Activated CD8-positive, alpha-beta T cell treated with anti-CD3 and anti-CD28 coated beads for 36 hours (primary cell): ENCODE data around the gene INO80B. TPM values are rescaled to one million over a fixed set of nuclear protein-coding genes. Genes with fewer than 3 reads are reported as not detected.

Experiments used
- ATAC-seq: fragments of 200-7000 bp; cut with Tn5 transposase; one replicate; pipeline ENCODE4 v1.10.0; 2021; ENCODE audit warnings: mild to moderate bottlenecking, moderate library complexity
- CTCF ChIA-PET: fragments of 350-600 bp; sonication (Branson Sonifier 250); formaldehyde crosslinking; loops from one replicate; lab custom pipeline; 2021; ENCODE audit warnings: antibody characterized with exemption; lab: Charles Lee
- POLR2A ChIA-PET: fragments of 350-600 bp; sonication (Branson Sonifier 250); formaldehyde crosslinking; loops from one replicate; lab custom pipeline; 2021; ENCODE audit warnings: antibody characterized with exemption; lab: Charles Lee
- DNase-seq: peaks from one replicate; pipeline ENCODE4 v3.0.0-alpha.2; 2020
- H3K27ac Mint-ChIP-seq: one replicate; pipeline ENCODE4 v1.8.0; 2021; ENCODE audit warnings: mild to moderate bottlenecking, mixed read lengths
- H3K27me3 Mint-ChIP-seq: one replicate; pipeline ENCODE4 v1.8.0; 2021; ENCODE audit warnings: mixed read lengths
- H3K36me3 Mint-ChIP-seq: one replicate; pipeline ENCODE4 v1.8.0; 2021; ENCODE audit warnings: low read depth, mixed read lengths
- H3K4me1 Mint-ChIP-seq: one replicate; pipeline ENCODE4 v1.8.0; 2021; ENCODE audit warnings: low read depth, mixed read lengths
- H3K4me3 Mint-ChIP-seq: one replicate; pipeline ENCODE4 v1.8.0; 2021; ENCODE audit warnings: mild to moderate bottlenecking, moderate library complexity, mixed read lengths
- H3K9me3 Mint-ChIP-seq: one replicate; pipeline ENCODE4 v1.8.0; 2021; ENCODE audit warnings: mixed read lengths
- intact Hi-C: fragments of 100-400 bp; cut with micrococcal nuclease; formaldehyde crosslinking; loops from one replicate; pipeline ENCODE4 v1.10.0; 2022
- total RNA-seq, 2 experiments: library from RNA; stranded (reverse); gene quantifications; one replicate each; pipeline ENCODE4 v1.2.3, GENCODE V29; 2021
- TF ChIP-seq, protein P1 (sequence below): fragments of 200-600 bp; IDR thresholded peaks from one replicate; pipeline ENCODE4 v1.8.0; 2022; ENCODE audit warnings: antibody characterized with exemption, mild to moderate bottlenecking

Gene INO80B
- total RNA-seq, 2 experiments from 2014 or later: 23.9 to 24.2 TPM

DNA sequence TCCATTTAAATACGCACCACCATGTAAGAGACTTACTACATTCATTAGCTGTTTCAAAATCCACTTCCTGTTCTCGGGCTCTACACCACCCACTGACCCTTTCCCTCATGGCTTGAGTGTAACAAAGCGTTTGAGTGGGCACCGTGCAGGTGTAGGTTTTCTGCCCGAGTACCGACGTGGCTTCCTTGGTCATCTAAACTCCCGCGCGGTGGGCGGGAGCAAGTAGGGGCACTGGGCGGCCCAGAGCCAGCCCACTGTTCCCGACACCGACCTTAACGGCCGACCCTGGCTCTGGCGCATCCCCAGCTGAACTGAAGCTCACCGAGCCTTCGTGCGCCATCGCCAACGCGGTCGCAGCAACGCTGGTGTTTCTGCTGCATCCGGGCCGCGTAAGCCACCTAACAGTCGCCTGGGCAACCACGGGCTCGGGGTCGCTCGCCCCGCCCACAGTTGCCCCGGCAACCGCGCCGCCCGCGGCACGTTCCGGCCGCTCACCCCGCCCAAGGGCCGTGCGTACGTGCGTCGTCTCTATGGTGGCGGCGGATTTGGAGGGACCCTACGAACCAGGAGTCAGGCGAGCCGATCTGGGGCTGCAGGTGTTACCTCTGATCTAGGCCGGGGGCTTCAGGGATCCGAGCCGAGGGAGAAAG lies 33.5 kb upstream of the INO80B start, which contains the start of the genes C2orf81 and WDR54:
Gene C2orf81, minus strand, starts transcription at position 399 of the 650 bp plus-strand sequence. Its CDS starts 59 bp downstream, at position 340.
Gene WDR54, plus strand, starts transcription at position 510 of the 650 bp plus-strand sequence. CDS start 424 bp downstream, outside the sequence.
- no peaks in the 10 kb centered on the region for H3K9me3 Mint-ChIP-seq
- ATAC-seq (peak; percentile 94), DNase-seq (peak; percentile 97)
- peaks cover 20% of the 10 kb centered on the region for H3K36me3 Mint-ChIP-seq
- TF ChIP-seq, protein P1, sequence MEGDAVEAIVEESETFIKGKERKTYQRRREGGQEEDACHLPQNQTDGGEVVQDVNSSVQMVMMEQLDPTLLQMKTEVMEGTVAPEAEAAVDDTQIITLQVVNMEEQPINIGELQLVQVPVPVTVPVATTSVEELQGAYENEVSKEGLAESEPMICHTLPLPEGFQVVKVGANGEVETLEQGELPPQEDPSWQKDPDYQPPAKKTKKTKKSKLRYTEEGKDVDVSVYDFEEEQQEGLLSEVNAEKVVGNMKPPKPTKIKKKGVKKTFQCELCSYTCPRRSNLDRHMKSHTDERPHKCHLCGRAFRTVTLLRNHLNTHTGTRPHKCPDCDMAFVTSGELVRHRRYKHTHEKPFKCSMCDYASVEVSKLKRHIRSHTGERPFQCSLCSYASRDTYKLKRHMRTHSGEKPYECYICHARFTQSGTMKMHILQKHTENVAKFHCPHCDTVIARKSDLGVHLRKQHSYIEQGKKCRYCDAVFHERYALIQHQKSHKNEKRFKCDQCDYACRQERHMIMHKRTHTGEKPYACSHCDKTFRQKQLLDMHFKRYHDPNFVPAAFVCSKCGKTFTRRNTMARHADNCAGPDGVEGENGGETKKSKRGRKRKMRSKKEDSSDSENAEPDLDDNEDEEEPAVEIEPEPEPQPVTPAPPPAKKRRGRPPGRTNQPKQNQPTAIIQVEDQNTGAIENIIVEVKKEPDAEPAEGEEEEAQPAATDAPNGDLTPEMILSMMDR: no peak
- CTCF ChIA-PET: interaction anchor here (0.7 to 1.7 kb wide), 7 partner anchors 10 to 110 kb away, joined by 3 to 6 read pairs (median 3); no protein-coding TSS in a partner anchor
- no peaks in the 10 kb centered on the region for H3K27me3 Mint-ChIP-seq
- intact Hi-C loops: no loop called here
- H3K4me3 Mint-ChIP-seq: peak within 1 kb of the TSS; percentile 97
- POLR2A ChIA-PET: interaction anchor here (0.6 to 2.9 kb wide), 11 partner anchors 10 to 686 kb away, joined by 3 to 25 read pairs (median 3); partner anchors contain the start of genes AUP1, INO80B, MRPL53 and WBP1
- peaks cover 18% of the 10 kb centered on the region for H3K4me1 Mint-ChIP-seq
- H3K27ac Mint-ChIP-seq: peak within 1 kb of the TSS; percentile 97

DNA sequence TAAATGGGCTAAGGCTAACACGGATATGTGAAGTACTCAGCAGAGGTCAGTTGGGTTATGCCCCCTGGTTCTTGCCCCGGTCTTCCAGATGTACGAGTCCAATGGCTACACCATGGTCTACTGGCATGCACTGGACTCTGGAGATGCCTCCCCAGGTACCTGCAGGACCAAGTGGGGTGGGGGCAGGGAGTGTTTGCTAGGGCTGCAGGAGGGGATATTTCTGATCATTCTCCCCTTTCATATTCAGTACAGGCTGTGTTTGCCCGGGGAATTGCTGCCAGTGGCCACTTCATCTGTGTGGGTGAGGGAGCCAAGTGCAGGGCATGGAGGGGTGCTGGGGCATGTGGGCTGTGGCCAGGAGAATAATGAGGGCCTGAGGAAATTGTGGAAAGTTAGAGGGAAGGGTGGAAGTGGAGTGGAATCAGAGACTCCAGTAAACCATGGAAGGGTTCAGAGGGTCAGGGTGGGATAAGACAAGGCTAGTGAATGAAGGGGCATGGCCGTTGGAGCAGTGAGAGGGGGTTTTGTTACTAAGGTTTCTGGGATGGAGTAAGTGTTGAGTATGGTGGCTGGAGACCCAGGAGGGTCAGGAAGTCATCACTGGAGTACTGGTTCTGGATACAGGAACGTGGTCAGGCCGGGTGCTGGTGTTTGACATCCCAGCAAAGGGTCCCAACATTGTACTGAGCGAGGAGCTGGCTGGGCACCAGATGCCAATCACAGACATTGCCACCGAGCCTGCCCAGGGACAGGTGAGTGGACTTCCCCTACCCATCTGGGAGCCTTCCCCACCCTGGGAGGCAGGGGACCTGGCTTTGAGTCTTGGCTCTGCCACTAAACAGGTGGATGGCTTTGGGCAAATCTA lies 31.4 kb upstream of the INO80B start:
- TF ChIP-seq, protein P1: no peak
- ATAC-seq (no peak), DNase-seq (no peak)
- Mint-ChIP-seq H3K9me3 (no peaks in the 10 kb centered on the region), H3K36me3 (peaks cover 20% of the 10 kb centered on the region), H3K4me1 (peaks cover 18% of the 10 kb centered on the region), H3K27me3 (no peaks in the 10 kb centered on the region), H3K4me3 (peak overlapping the region; percentile 97), H3K27ac (no peak overlapping the region)
- intact Hi-C loops: no loop called here
- ChIA-PET CTCF (interaction anchor here (0.7 to 1.0 kb wide), 2 partner anchors 8 to 32 kb away, joined by 3 to 4 read pairs; no protein-coding TSS in a partner anchor), POLR2A (interaction anchor here (0.6 to 1.1 kb wide), 2 partner anchors 31 to 203 kb away, joined by 3 to 5 read pairs; partner anchors contain the start of gene INO80B)

DNA sequence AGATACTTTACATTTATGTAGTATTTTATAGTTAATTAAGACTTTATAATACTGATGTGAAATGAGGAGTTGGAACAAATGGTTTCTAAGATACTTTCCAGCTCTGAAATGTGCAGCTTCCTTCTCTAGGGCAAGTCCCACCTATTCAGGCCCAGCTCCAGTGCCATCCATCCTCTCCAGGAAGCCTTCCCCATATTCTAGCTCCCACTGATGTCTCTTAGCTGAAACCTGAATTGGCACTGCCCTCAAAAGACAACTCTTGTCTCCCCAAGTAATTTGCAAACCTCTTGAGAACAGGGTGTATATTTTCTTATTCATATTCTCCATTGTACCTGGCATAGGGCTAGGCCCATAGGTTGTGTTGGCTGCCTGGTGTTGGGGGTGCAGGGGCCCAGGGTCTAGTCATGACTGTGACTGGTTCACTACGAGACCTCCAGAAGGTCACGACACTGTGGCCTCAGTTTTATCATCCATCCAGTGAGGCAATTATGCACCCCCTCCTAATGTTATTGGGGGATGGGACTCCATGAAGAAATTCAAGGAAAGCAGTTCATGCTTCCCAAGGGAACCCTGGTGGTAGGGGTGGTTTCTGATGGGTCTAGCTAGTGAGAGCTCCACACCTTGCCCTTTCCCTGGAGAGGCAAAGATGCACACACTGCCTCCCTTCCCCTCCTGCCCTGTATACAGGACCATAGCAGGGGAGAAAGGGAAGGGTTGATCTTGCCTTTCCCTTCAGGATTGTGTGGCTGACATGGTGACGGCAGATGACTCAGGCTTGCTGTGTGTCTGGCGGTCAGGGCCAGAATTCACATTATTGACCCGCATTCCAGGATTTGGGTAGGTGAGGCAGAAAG lies 30.5 kb upstream of the INO80B start:
- intact Hi-C loops: no loop called here
- TF ChIP-seq, protein P1: no peak
- no peaks in the 10 kb centered on the region for H3K27me3 Mint-ChIP-seq
- ChIA-PET POLR2A (interaction anchor here (0.6 to 1.1 kb wide), 2 partner anchors 30 to 204 kb away, joined by 3 to 5 read pairs; partner anchors contain the start of gene INO80B), CTCF (interaction anchor here (0.6 to 1.0 kb wide), 3 partner anchors 9 to 59 kb away, joined by 3 to 4 read pairs (median 3); partner anchors contain the start of genes CCDC142 and TTC31)
- H3K36me3 Mint-ChIP-seq: peaks cover 20% of the 10 kb centered on the region
- no peaks in the 10 kb centered on the region for H3K9me3 Mint-ChIP-seq
- peaks cover 18% of the 10 kb centered on the region for H3K4me1 Mint-ChIP-seq
- no peak overlapping the region for H3K27ac Mint-ChIP-seq
- no peak overlapping the region for H3K4me3 Mint-ChIP-seq
- DNase-seq (no peak), ATAC-seq (no peak)

DNA sequence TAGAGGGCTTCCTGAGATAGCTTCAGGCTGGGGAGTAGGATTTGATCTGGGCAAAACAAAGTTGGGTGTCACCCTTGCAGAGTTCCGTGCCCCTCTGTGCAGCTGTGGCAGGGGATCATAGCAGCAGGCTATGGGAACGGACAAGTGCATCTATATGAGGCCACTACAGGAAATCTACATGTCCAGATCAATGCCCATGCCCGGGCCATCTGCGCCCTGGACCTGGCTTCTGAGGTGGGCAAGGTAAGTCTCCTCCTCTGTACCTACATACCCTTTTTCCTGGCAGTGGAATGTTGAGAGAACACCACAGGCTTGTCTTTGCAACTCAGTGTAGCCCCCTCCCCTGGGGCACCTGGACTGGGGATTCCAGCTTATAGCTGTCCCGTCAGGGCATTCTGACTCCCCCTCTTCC lies 29.9 kb upstream of the INO80B start:
- H3K27me3 Mint-ChIP-seq: no peaks in the 10 kb centered on the region
- POLR2A ChIA-PET: no interaction called here
- TF ChIP-seq, protein P1: no peak
- no peak for ATAC-seq
- H3K27ac Mint-ChIP-seq: no peak overlapping the region
- H3K4me3 Mint-ChIP-seq: no peak overlapping the region
- H3K36me3 Mint-ChIP-seq: peaks cover 20% of the 10 kb centered on the region
- peaks cover 15% of the 10 kb centered on the region for H3K4me1 Mint-ChIP-seq
- CTCF ChIA-PET: interaction anchor here (0.6 kb wide), 1 partner anchor 58 kb away, joined by 3 read pairs; the partner anchor contains the start of genes CCDC142 and TTC31
- no peak for DNase-seq
- intact Hi-C loops: no loop called here
- H3K9me3 Mint-ChIP-seq: no peaks in the 10 kb centered on the region
